SK-N-SH (cell line): ENCODE results near the gene TMOD3. TPM values are rescaled to one million over a fixed set of nuclear protein-coding genes. Genes with fewer than 3 reads are reported as not detected.

Source experiments
- CTCF ChIA-PET: fragments of 300-600, 350-600 bp; formaldehyde crosslinking; extraction: SDS; loops from one replicate; lab custom pipeline; 2021; lab: Yijun Ruan, JAX
- POLR2A ChIA-PET: fragments of 350-600 bp; sonication (Branson Sonifier 250); formaldehyde crosslinking; extraction: SDS; loops from one replicate; lab custom pipeline; 2020; ENCODE audit warnings: antibody characterized with exemption, inconsistent platforms; lab: Yijun Ruan, JAX
- DNase-seq: peaks from one replicate; pipeline ENCODE4 v3.0.0; 2012
- H2AFZ ChIP-seq: fragments of 200-600 bp; sonication (generic); 2 replicates; pipeline ENCODE4 v1.8.1; 2016; ENCODE audit warnings: antibody characterized with exemption, mild to moderate bottlenecking, low read depth
- H3F3A ChIP-seq: fragments of 200-600 bp; sonication (generic); replicated peaks from 2 replicates; pipeline ENCODE3; 2016; ENCODE audit warnings: antibody characterized with exemption, mild to moderate bottlenecking; ENCODE audit not compliant: insufficient read depth
- H3K27ac ChIP-seq, 2 experiments: fragments of 200-500 bp in 1 of 2; fragments of 200-600 bp in 1 of 2; sonication (Bioruptor generic) in 1 of 2; sonication (generic), shearing (Covaris generic) in 1 of 2; 2 replicates each; pipeline versions ENCODE4 v1.5.1 to v1.6.1; 2014 to 2016; ENCODE audit warnings: low read depth in 2 of 2, inconsistent platforms in 1 of 2, low read length in 1 of 2, mild to moderate bottlenecking in 1 of 2, mixed read lengths in 1 of 2
- H3K27me3 ChIP-seq: fragments of 200-600 bp; sonication (generic), shearing (Covaris generic); 2 replicates; pipeline ENCODE4 v1.6.1; 2016; ENCODE audit warnings: mixed run types; ENCODE audit not compliant: insufficient read depth
- H3K36me3 ChIP-seq, 2 experiments: fragments of 200-500 bp in 1 of 2; fragments of 200-600 bp in 1 of 2; sonication (Bioruptor generic) in 1 of 2; sonication (generic) in 1 of 2; replicated peaks in 1 of 2; 2 replicates each; pipeline versions ENCODE3 to v1.5.1; 2014 to 2016; ENCODE audit warnings: low read length in 1 of 2, mild to moderate bottlenecking in 1 of 2; ENCODE audit not compliant: insufficient read depth in 2 of 2, control insufficient read depth in 1 of 2
- H3K4me1 ChIP-seq, 2 experiments: fragments of 200-500 bp in 1 of 2; fragments of 200-600 bp in 1 of 2; sonication (Bioruptor generic) in 1 of 2; sonication (generic), shearing (Covaris generic) in 1 of 2; 2 replicates each; pipeline versions ENCODE4 v1.5.1 to v1.6.1; 2014 to 2016; ENCODE audit warnings: low read depth in 1 of 2, low read length in 1 of 2, mixed run types in 1 of 2; ENCODE audit not compliant: insufficient read depth in 2 of 2, control insufficient read depth in 1 of 2
- H3K4me2 ChIP-seq: fragments of 200-600 bp; sonication (generic), shearing (Covaris generic); 2 replicates; pipeline ENCODE4 v1.6.1; 2017; ENCODE audit warnings: mixed run types
- H3K4me3 ChIP-seq, 2 experiments: fragments of 200-500 bp in 1 of 2; fragments of 200-600 bp in 1 of 2; sonication (Bioruptor generic) in 1 of 2; sonication (generic), shearing (Covaris generic) in 1 of 2; 2 replicates each; pipeline versions ENCODE4 v1.5.1 to v1.8.1; 2014 to 2016; ENCODE audit warnings: low read depth in 2 of 2, inconsistent platforms in 1 of 2, low read length in 1 of 2, mild to moderate bottlenecking in 1 of 2, mixed read lengths in 1 of 2, moderate library complexity in 1 of 2
- H3K79me2 ChIP-seq: fragments of 200-600 bp; sonication (generic); 2 replicates; pipeline ENCODE4 v1.8.1; 2017; ENCODE audit warnings: mild to moderate bottlenecking; ENCODE audit not compliant: insufficient read depth
- H3K9ac ChIP-seq: fragments of 200-600 bp; sonication (generic); 2 replicates; pipeline ENCODE4 v1.6.1; 2017; ENCODE audit warnings: mixed run types
- H3K9me2 ChIP-seq: fragments of 200-600 bp; sonication (generic); 2 replicates; pipeline ENCODE4 v1.6.1; 2017; ENCODE audit warnings: mixed run types
- H3K9me3 ChIP-seq: fragments of 200-600 bp; sonication (generic); 2 replicates; pipeline ENCODE4 v1.6.1; 2017; ENCODE audit warnings: mixed run types, mild to moderate bottlenecking, moderate library complexity
- H4K20me1 ChIP-seq: fragments of 200-600 bp; sonication (generic); 2 replicates; pipeline ENCODE4 v1.6.1; 2017; ENCODE audit warnings: mild to moderate bottlenecking, mixed run types; ENCODE audit not compliant: insufficient read depth
- GABPA ChIP-seq: IDR thresholded peaks from 2 replicates; pipeline ENCODE4 v1.4.0; 2012; ENCODE audit warnings: low read depth, mild to moderate bottlenecking
- NFIC ChIP-seq: IDR thresholded peaks from 2 replicates; pipeline ENCODE4 v1.4.0; 2012; ENCODE audit warnings: borderline replicate concordance
- NRF1 ChIP-seq: IDR thresholded peaks from 2 replicates; pipeline ENCODE4 v1.6.1; 2012; ENCODE audit warnings: low read depth, mild to moderate bottlenecking, low read length
- PBX3 ChIP-seq: IDR thresholded peaks from 2 replicates; pipeline ENCODE4; 2012
- POLR2AphosphoS5 ChIP-seq: IDR thresholded peaks from 2 replicates; pipeline ENCODE4 v1.6.1; 2012; ENCODE audit warnings: low read depth, low read length
- RAD21 ChIP-seq: IDR thresholded peaks from 2 replicates; pipeline ENCODE4 v1.6.1; 2012; ENCODE audit warnings: mild to moderate bottlenecking, low read length
- RXRA ChIP-seq: IDR thresholded peaks from 2 replicates; pipeline ENCODE4 v1.4.0; 2012; ENCODE audit warnings: low read depth, mild to moderate bottlenecking, borderline replicate concordance
- SMC3 ChIP-seq: IDR thresholded peaks from 2 replicates; pipeline ENCODE4 v1.6.1; 2012; ENCODE audit warnings: low read depth, low read length, improper control_type of control experiment
- TCF12 ChIP-seq: IDR thresholded peaks from 2 replicates; pipeline ENCODE4 v1.4.0; 2012
- TEAD4 ChIP-seq: IDR thresholded peaks from 2 replicates; pipeline ENCODE4 v1.4.0; 2012; ENCODE audit warnings: mild to moderate bottlenecking, borderline replicate concordance; ENCODE audit not compliant: insufficient read depth
- WGBS: methylation state at CpG from one replicate; pipeline ENCODE4 v1.1.6; 2017; ENCODE audit warnings: low lambda C conversion rate; 5-methylcytosine and 5-hydroxymethylcytosine counted together
- polyA plus RNA-seq, 3 experiments: library from polyadenylated mRNA; depleted of rRNA; stranded (reverse); fragments of >200 nt; gene quantifications; 2 replicates each; pipeline ENCODE4 v1.2.3, GENCODE V29; 2012
- TF ChIP-seq, protein P1 (sequence below): fragments of 150-350 bp; IDR thresholded peaks from 2 replicates; pipeline ENCODE4 v1.6.1; 2017; ENCODE audit warnings: antibody characterized with exemption, low read length, low read depth, borderline replicate concordance
- TF ChIP-seq, protein P2 (sequence below): fragments of 150-350 bp; IDR thresholded peaks from 2 replicates; pipeline ENCODE4 v1.6.1; 2016; ENCODE audit warnings: mild to moderate bottlenecking, low read depth, low read length

TMOD3 gene
- polyA plus RNA-seq, 1 of the 3 experiments (the other 2 are of a cell fraction) = 6.0 TPM

GRCh38 chr15:51869060-51869421, 39.6 kb downstream of the TMOD3 start (continued):
- peak; percentile 77 for TF ChIP-seq TCF12
- TF ChIP-seq RAD21 = no peak
- TF ChIP-seq RXRA = no peak
- TF ChIP-seq TEAD4 = no peak; the same call in 1 of the 2 replicates
- TF ChIP-seq, protein P1, sequence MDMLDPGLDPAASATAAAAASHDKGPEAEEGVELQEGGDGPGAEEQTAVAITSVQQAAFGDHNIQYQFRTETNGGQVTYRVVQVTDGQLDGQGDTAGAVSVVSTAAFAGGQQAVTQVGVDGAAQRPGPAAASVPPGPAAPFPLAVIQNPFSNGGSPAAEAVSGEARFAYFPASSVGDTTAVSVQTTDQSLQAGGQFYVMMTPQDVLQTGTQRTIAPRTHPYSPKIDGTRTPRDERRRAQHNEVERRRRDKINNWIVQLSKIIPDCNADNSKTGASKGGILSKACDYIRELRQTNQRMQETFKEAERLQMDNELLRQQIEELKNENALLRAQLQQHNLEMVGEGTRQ = no peak
- peak; percentile 78 for TF ChIP-seq PBX3
- TF ChIP-seq POLR2AphosphoS5 = peak; percentile 17; the same call in 1 of the 2 replicates

GRCh38 chr15:51870774-51871173, 41.3 kb downstream of the TMOD3 start:
- no peak for DNase-seq
- Histone ChIP-seq H3K27me3 (no peaks in the 10 kb centered on the region), H3K4me3 (no peak overlapping the region), H3K9me2 (no peaks in the 10 kb centered on the region), H3K36me3 (peaks cover 17 to 32% of the 10 kb centered on the region in 2 experiments), H3K4me2 (no peak overlapping the region), H4K20me1 (no peaks in the 10 kb centered on the region), H3K9ac (no peak overlapping the region), H3K27ac (no peak overlapping the region), H3K79me2 (peaks cover 60% of the 10 kb centered on the region), H3K4me1 (peaks cover 10 to 44% of the 10 kb centered on the region in 2 experiments), H3F3A (peaks cover 44% of the 10 kb centered on the region), H3K9me3 (no peaks in the 10 kb centered on the region), H2AFZ (no peak overlapping the region)
- ChIA-PET CTCF (interaction anchor here (0.7 to 2.4 kb wide), 2 partner anchors 18 to 329 kb away, joined by 3 to 10 read pairs; no protein-coding TSS in a partner anchor), POLR2A (no interaction called here)
- TF ChIP-seq, protein P2, sequence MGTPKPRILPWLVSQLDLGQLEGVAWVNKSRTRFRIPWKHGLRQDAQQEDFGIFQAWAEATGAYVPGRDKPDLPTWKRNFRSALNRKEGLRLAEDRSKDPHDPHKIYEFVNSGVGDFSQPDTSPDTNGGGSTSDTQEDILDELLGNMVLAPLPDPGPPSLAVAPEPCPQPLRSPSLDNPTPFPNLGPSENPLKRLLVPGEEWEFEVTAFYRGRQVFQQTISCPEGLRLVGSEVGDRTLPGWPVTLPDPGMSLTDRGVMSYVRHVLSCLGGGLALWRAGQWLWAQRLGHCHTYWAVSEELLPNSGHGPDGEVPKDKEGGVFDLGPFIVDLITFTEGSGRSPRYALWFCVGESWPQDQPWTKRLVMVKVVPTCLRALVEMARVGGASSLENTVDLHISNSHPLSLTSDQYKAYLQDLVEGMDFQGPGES = no peak
- TF ChIP-seq NRF1 (no peak), SMC3 (no peak), GABPA (no peak), NFIC (no peak)
- WGBS = 71% methylated on average over 2 of the region's 2 CpGs
